H1 (cell line): ENCODE results near the gene ZNF318. TPM values are rescaled to one million over a fixed set of nuclear protein-coding genes. Genes with fewer than 3 reads are reported as not detected.

Experiments
- CTCF ChIA-PET: fragments of 300-600 bp; sonication (Branson Sonifier 250); formaldehyde crosslinking; loops from one replicate; lab custom pipeline; 2021; ENCODE audit not compliant: partially characterized antibody; lab: Charles Lee
- POLR2A ChIA-PET: fragments of 300-600 bp; sonication (Branson Sonifier 250); formaldehyde crosslinking; loops from one replicate; lab custom pipeline; 2021; ENCODE audit warnings: inconsistent platforms; ENCODE audit not compliant: partially characterized antibody; lab: Charles Lee
- DNase-seq, 2 experiments: peaks; one replicate each; pipeline versions ENCODE4 v3.0.0 to v3.0.0-alpha.2; 2010 to 2022; ENCODE audit warnings: low spot score in 2 of 2, low read depth in 1 of 2, mixed read lengths in 1 of 2
- FAIRE-seq: peaks from 2 replicates; lab custom pipeline; 2011; peaks lifted over from hg19 to GRCh38; lab: Jason Lieb, UNC
- H2AFZ ChIP-seq: 2 replicates; pipeline ENCODE4 v1.8.1; 2012; ENCODE audit warnings: low read length, inconsistent platforms
- H2AK5ac ChIP-seq: 2 replicates; pipeline ENCODE4 v1.6.1; 2013; ENCODE audit warnings: low read depth, low read length
- H2BK120ac ChIP-seq: replicated peaks from 2 replicates; pipeline ENCODE3; 2013; ENCODE audit warnings: low read depth, low read length, inconsistent platforms
- H2BK12ac ChIP-seq: 2 replicates; pipeline ENCODE4 v1.6.1; 2013; ENCODE audit warnings: low read depth, low read length
- H2BK15ac ChIP-seq: 2 replicates; pipeline ENCODE4 v1.6.1; 2013; ENCODE audit warnings: low read length
- H2BK20ac ChIP-seq: 2 replicates; pipeline ENCODE4 v1.6.1; 2013; ENCODE audit warnings: low read length
- H2BK5ac ChIP-seq: 2 replicates; pipeline ENCODE4 v1.6.1; 2013; ENCODE audit warnings: low read depth, low read length
- H3K14ac ChIP-seq: 2 replicates; pipeline ENCODE4 v1.6.1; 2013; ENCODE audit warnings: inconsistent platforms; ENCODE audit not compliant: insufficient read length
- H3K18ac ChIP-seq: 2 replicates; pipeline ENCODE4 v1.6.1; 2013; ENCODE audit warnings: low read length; ENCODE audit errors: extremely low read depth
- H3K23ac ChIP-seq: 2 replicates; pipeline ENCODE4 v1.6.1; 2013; ENCODE audit warnings: inconsistent platforms; ENCODE audit not compliant: insufficient read length
- H3K23me2 ChIP-seq: 2 replicates; pipeline ENCODE4 v1.6.1; 2013; ENCODE audit warnings: low read depth, low read length
- H3K27ac ChIP-seq: 2 replicates; pipeline ENCODE4 v1.6.1; 2011; ENCODE audit warnings: low read depth, low read length, inconsistent platforms
- H3K27me3 ChIP-seq, 4 experiments: replicated peaks in 1 of 4; 1 replicate in 1 of 4; 2 replicates in 3 of 4; pipeline versions ENCODE4 v1.6.1 to v1.8.1; 2011 to 2013; ENCODE audit warnings: low read length in 3 of 4, mild to moderate bottlenecking in 3 of 4, inconsistent platforms in 2 of 4, mixed read lengths in 2 of 4, moderate library complexity in 1 of 4; ENCODE audit not compliant: control insufficient read depth in 3 of 4, insufficient read depth in 3 of 4; ENCODE audit errors: extremely low read depth in 1 of 4
- H3K36me3 ChIP-seq, 4 experiments: 2 replicates each; pipeline versions ENCODE4 v1.6.1 to v1.8.1; 2011 to 2013; ENCODE audit warnings: mild to moderate bottlenecking in 4 of 4, low read length in 3 of 4, moderate library complexity in 2 of 4, control low read depth in 1 of 4, inconsistent platforms in 1 of 4; ENCODE audit not compliant: insufficient read depth in 4 of 4, control insufficient read depth in 2 of 4
- H3K4ac ChIP-seq: replicated peaks from 2 replicates; pipeline ENCODE3; 2013; ENCODE audit warnings: low read length, low read depth, mixed read lengths, inconsistent platforms; ENCODE audit not compliant: insufficient read length
- H3K4me1 ChIP-seq, 4 experiments: replicated peaks in 1 of 4; 1 replicate in 1 of 4; 2 replicates in 3 of 4; pipeline versions ENCODE4 v1.6.1 to v1.8.1; 2011 to 2013; ENCODE audit warnings: low read length in 3 of 4, inconsistent platforms in 2 of 4, mixed read lengths in 1 of 4; ENCODE audit not compliant: insufficient read depth in 4 of 4, control insufficient read depth in 3 of 4
- H3K4me2 ChIP-seq, 2 experiments: 2 replicates each; pipeline versions ENCODE4 v1.6.1 to v1.8.1; 2011 to 2013; ENCODE audit warnings: low read depth in 2 of 2, low read length in 2 of 2, control low read depth in 1 of 2, inconsistent platforms in 1 of 2, mild to moderate bottlenecking in 1 of 2; ENCODE audit not compliant: insufficient read depth in 1 of 2
- H3K4me3 ChIP-seq, 4 experiments: fragments of 200-600, 300-600 bp in 1 of 4; sonication (generic), shearing (Covaris generic), sonication (Bioruptor Twin) in 1 of 4; 2 replicates each; pipeline versions ENCODE4 v1.5.1 to v1.8.1; 2011 to 2016; ENCODE audit warnings: low read length in 4 of 4, low read depth in 3 of 4, control low read depth in 2 of 4, inconsistent platforms in 2 of 4, mild to moderate bottlenecking in 2 of 4, mixed read lengths in 1 of 4, moderate library complexity in 1 of 4; ENCODE audit not compliant: insufficient read depth in 2 of 4; ENCODE audit errors: extremely low read depth in 1 of 4
- H3K56ac ChIP-seq: replicated peaks from 2 replicates; pipeline ENCODE3; 2013; ENCODE audit warnings: low read depth, mild to moderate bottlenecking, mixed read lengths, low read length, inconsistent platforms; ENCODE audit not compliant: insufficient read length
- H3K79me1 ChIP-seq: 2 replicates; pipeline ENCODE4 v1.6.1; 2013; ENCODE audit warnings: low read depth, low read length, control low read depth
- H3K79me2 ChIP-seq, 2 experiments: 2 replicates each; pipeline versions ENCODE4 v1.6.1 to v1.8.1; 2012 to 2013; ENCODE audit warnings: low read length in 2 of 2, mild to moderate bottlenecking in 2 of 2, inconsistent platforms in 1 of 2; ENCODE audit not compliant: insufficient read depth in 2 of 2, control insufficient read depth in 1 of 2
- H3K9ac ChIP-seq, 4 experiments: replicated peaks in 1 of 4; 1 replicate in 1 of 4; 2 replicates in 3 of 4; pipeline versions ENCODE4 v1.6.1 to v1.8.1; 2011 to 2013; ENCODE audit warnings: low read depth in 3 of 4, low read length in 3 of 4, control low read depth in 2 of 4, mild to moderate bottlenecking in 2 of 4, moderate library complexity in 2 of 4, inconsistent platforms in 1 of 4; ENCODE audit errors: extremely low read depth in 1 of 4
- H3K9me3 ChIP-seq, 2 experiments: 2 replicates each; pipeline versions ENCODE4 v1.6.1 to v1.8.1; 2012 to 2013; ENCODE audit warnings: mild to moderate bottlenecking in 2 of 2, moderate library complexity in 2 of 2, control low read depth in 1 of 2, inconsistent platforms in 1 of 2, low read depth in 1 of 2, low read length in 1 of 2, mixed read lengths in 1 of 2; ENCODE audit not compliant: insufficient read depth in 2 of 2
- H4K20me1 ChIP-seq, 2 experiments: replicated peaks in 1 of 2; 2 replicates each; pipeline versions ENCODE3 to v1.8.1; 2011 to 2013; ENCODE audit warnings: inconsistent platforms in 2 of 2, low read length in 2 of 2, mild to moderate bottlenecking in 1 of 2; ENCODE audit not compliant: insufficient read depth in 2 of 2, control insufficient read depth in 1 of 2
- H4K5ac ChIP-seq: 2 replicates; pipeline ENCODE4 v1.6.1; 2013; ENCODE audit warnings: low read length, low read depth, mixed read lengths, inconsistent platforms; ENCODE audit not compliant: insufficient read length
- H4K8ac ChIP-seq: 2 replicates; pipeline ENCODE4 v1.8.0; 2013; ENCODE audit warnings: mild to moderate bottlenecking, moderate library complexity, low read length, inconsistent platforms; ENCODE audit not compliant: insufficient read depth; ENCODE audit errors: extremely low read depth
- H4K91ac ChIP-seq: replicated peaks from 2 replicates; pipeline ENCODE3; 2013; ENCODE audit warnings: low read length, mixed read lengths, inconsistent platforms; ENCODE audit not compliant: insufficient read length
- FOSL1 ChIP-seq: IDR thresholded peaks from 2 replicates; pipeline ENCODE4 v1.6.1; 2011; ENCODE audit warnings: mild to moderate bottlenecking, low read depth, low read length, moderate library complexity; ENCODE audit not compliant: insufficient read depth
- KDM4A ChIP-seq: IDR thresholded peaks from one replicate; pipeline ENCODE4 v1.7.1; 2012; ENCODE audit warnings: low read depth, mild to moderate bottlenecking, moderate library complexity, low read length, inconsistent platforms; ENCODE audit not compliant: severe bottlenecking
- NANOG ChIP-seq: IDR thresholded peaks from 2 replicates; pipeline ENCODE4 v1.6.1; 2011; ENCODE audit warnings: low read length, low read depth, mild to moderate bottlenecking, inconsistent platforms; ENCODE audit not compliant: insufficient read depth, poor library complexity, severe bottlenecking
- TBP ChIP-seq: IDR thresholded peaks from 2 replicates; pipeline ENCODE4 v1.6.1; 2011; ENCODE audit warnings: low read depth, low read length, improper control_type of control experiment
- TCF12 ChIP-seq: IDR thresholded peaks from 2 replicates; pipeline ENCODE4 v1.6.1; 2011; ENCODE audit warnings: low read depth, mild to moderate bottlenecking, low read length
- WGBS, 2 experiments: shearing (Covaris generic) in 1 of 2; methylation state at CpG; one replicate each; pipeline versions ENCODE4 v1.1.6 to v1.1.7; 2013 to 2015; ENCODE audit warnings: low lambda C conversion rate in 2 of 2, mixed read lengths in 2 of 2, inconsistent platforms in 1 of 2, low coverage in 1 of 2, missing lambda C conversion rate in 1 of 2; ENCODE audit not compliant: insufficient replicate concordance in 2 of 2, insufficient coverage in 1 of 2, insufficient read length in 1 of 2; ENCODE audit errors: extremely low coverage in 1 of 2, missing lambda C conversion rate in 1 of 2; 5-methylcytosine and 5-hydroxymethylcytosine counted together
- polyA plus RNA-seq, 7 experiments: library from polyadenylated mRNA; depleted of rRNA in 3 of 7; stranded (reverse) in 5 of 7; unstranded in 2 of 7; fragments of >200 nt in 5 of 7; fragments of 200-250 nt in 2 of 7; gene quantifications; 1 replicate in 5 of 7; 2 replicates in 1 of 7; 4 replicates in 1 of 7; pipeline versions ENCODE4 v1.2.1 to v1.2.3, GENCODE V29; 2011 to 2013; ENCODE audit warnings: missing spikeins in 2 of 7, mixed read lengths in 2 of 7
- total RNA-seq: library from RNA; stranded (reverse); fragmentation: NEBNext Ultra II Directional; extraction: Animal tissue kit (Norgen Biotek cat#: 25700); gene quantifications from 2 replicates; pipeline ENCODE4 v1.2.1, GENCODE V29; 2021

ZNF318 gene
- total and polyA plus RNA-seq, 2 of the 8 experiments (the other 6 are each of a cell fraction or from before 2014, with no cell fraction given), result 10.2 to 22.1 TPM

DNA sequence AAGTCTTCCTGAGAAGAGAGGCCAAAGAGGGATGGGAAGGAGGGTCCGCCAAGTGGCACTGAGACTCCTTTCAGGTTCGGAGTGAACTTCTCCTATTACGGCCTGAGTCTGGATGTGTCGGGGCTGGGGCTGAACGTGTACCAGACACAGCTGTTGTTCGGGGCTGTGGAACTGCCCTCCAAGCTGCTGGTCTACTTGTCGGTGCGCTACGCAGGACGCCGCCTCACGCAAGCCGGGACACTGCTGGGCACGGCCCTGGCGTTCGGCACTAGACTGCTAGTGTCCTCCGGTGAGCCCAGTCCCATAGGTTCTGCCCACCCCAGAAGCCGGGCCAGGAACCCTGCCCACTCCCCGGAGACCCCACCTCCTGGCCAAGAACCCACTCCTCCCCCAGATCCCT is 67.3 kb downstream of the ZNF318 start:
- Histone ChIP-seq H4K20me1 (no peaks in the 10 kb centered on the region), H3K9ac (no peak overlapping the region), H4K91ac (no peak overlapping the region), H3K4me1 (peaks cover 0 to 4% (median 0%) of the 10 kb centered on the region in 4 experiments; a peak in 2 of 7 replicates), H2BK12ac (no peak overlapping the region), H3K36me3 (peaks cover 0 to 5% (median 3%) of the 10 kb centered on the region in 4 experiments; a peak in 2 of 8 replicates), H3K4me2 (no peak overlapping the region), H3K18ac (no peak overlapping the region), H4K8ac (no peak overlapping the region), H3K9me3 (no peaks in the 10 kb centered on the region), H3K4me3 (no peak overlapping the region), H3K27ac (no peak overlapping the region), H4K5ac (no peak overlapping the region), H3K79me1 (no peaks in the 10 kb centered on the region), H2BK15ac (no peak overlapping the region), H3K56ac (no peak overlapping the region), H3K27me3 (no peaks in the 10 kb centered on the region; a peak in 1 of 7 replicates), H2AK5ac (0 out of 2 replicates have a peak overlapping the region, but pooled peaks have one; percentile 1), H3K14ac (no peak overlapping the region), H2AFZ (no peak overlapping the region), H2BK120ac (no peak overlapping the region), H3K23ac (no peak overlapping the region), H3K23me2 (no peaks in the 10 kb centered on the region), H2BK20ac (no peak overlapping the region), H3K4ac (no peak overlapping the region), H2BK5ac (no peak overlapping the region), H3K79me2 (no peaks in the 10 kb centered on the region)
- ChIA-PET POLR2A (interaction anchor here (0.6 to 1.2 kb wide), 3 partner anchors 79 to 416 kb away, joined by 3 to 4 read pairs (median 3); no protein-coding TSS in a partner anchor), CTCF (interaction anchor here (1.0 to 1.6 kb wide), 3 partner anchors 10 to 33 kb away, joined by 3 to 5 read pairs (median 3); no protein-coding TSS in a partner anchor)
- 88% methylated on average over 18 of the region's 19 CpGs; no CpG with 5 or more reads in 1 of the 2 experiments for WGBS, 2 experiments
- DNase-seq (no peak), FAIRE-seq (no peak)
- TF ChIP-seq TBP (no peak), NANOG (no peak), TCF12 (no peak), FOSL1 (no peak), KDM4A (no peak)
